ENCODE data around the gene TMEM121B. TPM values are rescaled to one million over a fixed set of nuclear protein-coding genes. Genes with fewer than 3 reads are reported as not detected.
A peak's percentile ranks its signal among the peaks of the same experiment; 100 is the strongest.
"Not testable (repeated sequence)": the region's sequence is repeated elsewhere in the genome, so short reads cannot be mapped to it uniquely, and the experiment has no call there.

Gene TMEM121B
- total RNA-seq, 1 donor from 2014 or later = 2.6 TPM

DNA sequence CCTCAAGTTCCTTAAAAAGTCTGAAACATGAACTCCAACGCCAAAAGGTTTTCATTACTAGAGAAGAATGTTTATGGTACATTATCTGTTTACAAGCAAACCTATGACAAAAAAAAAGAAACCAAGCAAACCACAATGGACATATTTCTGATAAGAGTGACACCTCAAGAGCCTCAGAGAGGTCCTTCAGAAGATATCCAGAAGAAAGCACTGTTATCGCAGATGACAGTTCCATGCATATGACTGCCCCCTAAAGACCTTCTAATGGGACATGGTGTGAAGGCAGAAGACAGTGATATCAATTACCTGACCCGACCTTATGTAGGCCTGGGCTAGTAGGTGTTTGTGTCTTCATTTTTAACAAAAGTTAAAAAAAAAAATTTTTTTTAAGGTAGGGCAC, 34.8 kb upstream of the TMEM121B start:
- H3K27me3 ChIP-seq (ENCODE audit: control insufficient read depth in 3 of 3, insufficient read depth in 3 of 3, low read length in 3 of 3) = no peaks in the 10 kb centered on the region
- H3K27ac ChIP-seq (ENCODE audit: low read depth, low read length) = no peak overlapping the region
- H3K9me3 ChIP-seq (ENCODE audit: control insufficient read depth in 3 of 3, low read length in 3 of 3) = no peaks in the 10 kb centered on the region
- no peaks in the 10 kb centered on the region for H3K36me3 ChIP-seq (ENCODE audit: control insufficient read depth in 3 of 3, insufficient read depth in 3 of 3, low read length in 3 of 3)
- no peak overlapping the region for H3K9ac ChIP-seq (ENCODE audit: low read depth in 1 of 3, low read length in 3 of 3)
- H3K4me1 ChIP-seq (ENCODE audit: control insufficient read depth in 3 of 3, insufficient read depth in 3 of 3, low read length in 3 of 3) = peaks cover 30 to 44% (median 38%) of the 10 kb centered on the region in 3 donors
- no peak overlapping the region for H3K4me3 ChIP-seq (ENCODE audit: low read length in 3 of 3)

DNA sequence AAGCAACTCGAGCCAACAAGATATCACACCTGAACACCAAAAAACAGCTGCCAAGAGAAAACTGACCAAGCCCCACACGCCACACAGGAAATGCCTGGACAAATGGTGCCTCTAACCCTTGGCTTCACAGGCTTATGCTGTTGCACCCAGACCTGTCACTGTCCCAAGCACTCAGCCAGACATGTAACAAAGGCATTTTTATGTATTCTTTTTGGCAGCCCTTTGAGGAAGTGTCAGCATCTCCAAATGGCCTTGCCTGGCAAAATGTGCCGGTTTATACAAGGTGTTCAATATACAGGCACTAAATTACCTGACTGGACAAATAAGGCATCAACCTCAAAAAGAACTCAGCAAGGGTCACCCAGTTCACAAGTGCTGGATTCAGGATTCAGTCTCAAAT, 31.8 kb upstream of the TMEM121B start:
- Histone ChIP-seq H3K9me3 (ENCODE audit: control insufficient read depth in 3 of 3, low read length in 3 of 3) (no peaks in the 10 kb centered on the region), H3K4me1 (ENCODE audit: control insufficient read depth in 3 of 3, insufficient read depth in 3 of 3, low read length in 3 of 3) (peaks cover 17 to 29% (median 28%) of the 10 kb centered on the region in 3 donors)

DNA sequence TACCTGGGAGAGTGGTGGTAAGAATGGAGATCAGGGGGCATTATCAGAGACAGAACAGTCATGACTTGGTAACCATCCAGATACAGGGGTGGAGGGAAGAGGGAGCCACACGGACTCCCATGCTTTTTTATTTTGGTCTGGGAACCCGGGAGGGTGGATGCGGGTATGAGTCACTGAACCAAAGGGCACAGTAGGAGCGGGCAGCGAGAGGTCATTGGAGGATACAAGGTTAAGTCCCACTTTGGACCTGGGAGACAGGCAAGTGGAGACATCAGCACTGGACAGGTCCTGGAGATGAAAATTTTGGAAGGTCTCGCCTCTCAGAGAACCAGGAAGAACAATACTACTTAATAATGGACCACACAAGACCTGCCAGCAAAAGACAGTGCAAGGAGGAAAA, 31.2 kb upstream of the TMEM121B start:
- Histone ChIP-seq H3K27ac (ENCODE audit: low read depth, low read length) (no peak overlapping the region), H3K27me3 (ENCODE audit: control insufficient read depth in 3 of 3, insufficient read depth in 3 of 3, low read length in 3 of 3) (no peaks in the 10 kb centered on the region), H3K9me3 (ENCODE audit: control insufficient read depth in 3 of 3, low read length in 3 of 3) (no peaks in the 10 kb centered on the region), H3K4me3 (ENCODE audit: low read length in 3 of 3) (no peak overlapping the region), H3K36me3 (ENCODE audit: control insufficient read depth in 3 of 3, insufficient read depth in 3 of 3, low read length in 3 of 3) (peaks cover 12 to 17% (median 14%) of the 10 kb centered on the region in 3 donors), H3K9ac (ENCODE audit: low read depth in 1 of 3, low read length in 3 of 3) (no peak overlapping the region), H3K4me1 (ENCODE audit: control insufficient read depth in 3 of 3, insufficient read depth in 3 of 3, low read length in 3 of 3) (peaks cover 11 to 23% (median 22%) of the 10 kb centered on the region in 3 donors)

More for the DNA sequence above, 31.8 kb upstream of the TMEM121B start:
- Histone ChIP-seq H3K27me3 (ENCODE audit: control insufficient read depth in 3 of 3, insufficient read depth in 3 of 3, low read length in 3 of 3) (no peaks in the 10 kb centered on the region), H3K9ac (ENCODE audit: low read depth in 1 of 3, low read length in 3 of 3) (no peak overlapping the region), H3K27ac (ENCODE audit: low read depth, low read length) (no peak overlapping the region), H3K36me3 (ENCODE audit: control insufficient read depth in 3 of 3, insufficient read depth in 3 of 3, low read length in 3 of 3) (peaks cover 7 to 11% (median 9%) of the 10 kb centered on the region in 3 donors), H3K4me3 (ENCODE audit: low read length in 3 of 3) (no peak overlapping the region)

DNA sequence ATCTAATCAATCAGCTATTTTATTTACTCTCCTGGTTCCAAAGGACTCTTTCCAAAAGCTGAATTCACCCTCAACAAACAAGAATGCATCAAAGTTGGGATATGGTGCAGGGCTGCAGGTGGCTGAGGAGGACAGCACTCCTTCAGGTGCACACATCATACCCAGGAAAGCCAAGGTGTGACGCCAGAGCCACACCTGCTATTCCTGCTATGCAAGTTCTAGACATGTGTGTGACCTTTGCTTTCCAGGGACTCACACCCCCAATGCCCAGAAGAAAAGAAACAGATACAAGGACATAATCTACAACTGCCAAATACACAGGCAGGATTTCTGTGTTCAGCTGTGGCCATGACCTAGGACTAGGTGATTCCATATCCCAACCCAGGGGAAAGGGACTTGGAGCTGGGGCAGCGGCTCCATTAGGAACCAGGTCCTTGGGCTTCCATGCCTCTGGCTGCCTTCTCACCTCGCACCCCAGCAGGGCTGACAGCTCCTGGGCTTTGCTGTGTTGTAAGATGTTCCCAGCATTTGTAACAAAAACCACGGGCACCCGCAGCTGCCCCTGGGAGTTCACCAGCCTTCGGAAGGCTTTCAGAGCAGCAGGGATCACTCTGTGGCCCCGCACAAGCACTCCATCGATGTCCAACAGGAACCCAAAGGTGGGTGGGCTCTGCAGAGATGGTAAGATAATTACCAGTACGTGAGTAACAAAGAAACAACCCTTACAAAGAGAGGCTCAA, 28.1 kb upstream of the TMEM121B start:
- H3K36me3 ChIP-seq (ENCODE audit: control insufficient read depth in 3 of 3, insufficient read depth in 3 of 3, low read length in 3 of 3) = peaks cover 18 to 28% (median 23%) of the 10 kb centered on the region in 3 donors
- H3K4me3 ChIP-seq (ENCODE audit: low read length in 3 of 3) = no peak overlapping the region
- no peaks in the 10 kb centered on the region for H3K9me3 ChIP-seq (ENCODE audit: control insufficient read depth in 3 of 3, low read length in 3 of 3)
- peaks cover 3 to 17% (median 13%) of the 10 kb centered on the region in 3 donors for H3K4me1 ChIP-seq (ENCODE audit: control insufficient read depth in 3 of 3, insufficient read depth in 3 of 3, low read length in 3 of 3)
- no peaks in the 10 kb centered on the region for H3K27me3 ChIP-seq (ENCODE audit: control insufficient read depth in 3 of 3, insufficient read depth in 3 of 3, low read length in 3 of 3)
- H3K27ac ChIP-seq (ENCODE audit: low read depth, low read length) = no peak overlapping the region
- no peak overlapping the region for H3K9ac ChIP-seq (ENCODE audit: low read depth in 1 of 3, low read length in 3 of 3)

DNA sequence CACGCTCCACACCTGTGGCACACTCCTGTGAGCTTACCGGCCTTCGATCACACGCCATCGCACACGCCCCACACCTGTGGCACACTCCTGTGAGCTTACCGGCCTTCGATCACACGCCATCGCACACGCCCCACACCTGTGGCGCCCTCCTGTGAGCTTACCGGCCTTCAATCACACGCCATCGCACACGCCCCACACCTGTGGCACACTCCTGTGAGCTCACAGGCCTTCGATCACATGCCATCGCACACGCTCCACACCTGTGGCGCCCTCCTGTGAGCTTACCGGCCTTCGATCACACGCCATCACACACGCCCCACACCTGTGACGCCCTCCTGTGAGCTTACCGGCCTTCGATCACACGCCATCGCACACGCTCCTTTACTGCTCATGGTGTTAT, 26.3 kb upstream of the TMEM121B start:
- H3K27me3 ChIP-seq (ENCODE audit: control insufficient read depth in 3 of 3, insufficient read depth in 3 of 3, low read length in 3 of 3); H3K9ac ChIP-seq (ENCODE audit: low read depth in 1 of 3, low read length in 3 of 3); H3K4me3 ChIP-seq (ENCODE audit: low read length in 3 of 3); H3K27ac ChIP-seq (ENCODE audit: low read depth, low read length); H3K9me3 ChIP-seq (ENCODE audit: control insufficient read depth in 3 of 3, low read length in 3 of 3); H3K4me1 ChIP-seq (ENCODE audit: control insufficient read depth in 3 of 3, insufficient read depth in 3 of 3, low read length in 3 of 3): not testable (repeated sequence)
- H3K36me3 ChIP-seq (ENCODE audit: control insufficient read depth in 3 of 3, insufficient read depth in 3 of 3, low read length in 3 of 3) = peaks cover 32 to 45% (median 39%) of the 10 kb centered on the region in 3 donors

DNA sequence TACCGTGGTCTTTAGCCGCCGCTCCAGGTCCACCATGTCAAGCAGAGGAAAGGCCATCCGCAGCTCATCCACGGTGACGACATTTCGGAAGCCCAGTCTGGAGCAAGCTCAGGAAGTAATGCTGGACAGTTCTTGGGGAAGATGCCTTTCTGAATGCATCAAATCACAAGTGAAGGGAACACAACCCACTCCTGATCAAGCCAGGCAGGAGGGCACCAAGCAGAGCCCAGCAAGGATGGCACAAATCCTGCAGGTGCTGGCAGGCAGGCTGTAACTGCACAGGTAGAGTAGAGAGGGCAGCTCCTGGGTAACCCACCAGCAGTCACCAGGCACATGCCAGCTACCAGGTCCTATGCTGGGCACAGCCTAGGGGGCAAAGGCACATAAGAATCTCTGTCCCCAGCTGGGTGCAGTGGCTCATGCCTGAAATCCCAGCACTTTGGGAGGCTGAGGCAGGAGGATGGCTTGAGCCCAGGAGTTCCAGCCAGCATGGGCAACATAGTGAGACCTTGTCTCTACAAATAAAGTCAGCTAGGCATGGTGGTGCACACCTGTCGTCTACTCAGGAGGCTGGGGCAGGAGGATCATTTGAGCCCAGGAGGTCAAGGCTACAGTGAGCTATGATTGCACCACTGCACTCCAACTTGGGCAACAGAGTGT, 24.0 kb upstream of the TMEM121B start:
- Histone ChIP-seq H3K9ac (ENCODE audit: low read depth in 1 of 3, low read length in 3 of 3) (no peak overlapping the region), H3K36me3 (ENCODE audit: control insufficient read depth in 3 of 3, insufficient read depth in 3 of 3, low read length in 3 of 3) (peaks cover 35 to 56% (median 47%) of the 10 kb centered on the region in 3 donors), H3K9me3 (ENCODE audit: control insufficient read depth in 3 of 3, low read length in 3 of 3) (no peaks in the 10 kb centered on the region), H3K4me1 (ENCODE audit: control insufficient read depth in 3 of 3, insufficient read depth in 3 of 3, low read length in 3 of 3) (peaks cover 18 to 23% (median 19%) of the 10 kb centered on the region in 3 donors), H3K27me3 (ENCODE audit: control insufficient read depth in 3 of 3, insufficient read depth in 3 of 3, low read length in 3 of 3) (no peaks in the 10 kb centered on the region), H3K27ac (ENCODE audit: low read depth, low read length) (no peak overlapping the region), H3K4me3 (ENCODE audit: low read length in 3 of 3) (no peak overlapping the region)

DNA sequence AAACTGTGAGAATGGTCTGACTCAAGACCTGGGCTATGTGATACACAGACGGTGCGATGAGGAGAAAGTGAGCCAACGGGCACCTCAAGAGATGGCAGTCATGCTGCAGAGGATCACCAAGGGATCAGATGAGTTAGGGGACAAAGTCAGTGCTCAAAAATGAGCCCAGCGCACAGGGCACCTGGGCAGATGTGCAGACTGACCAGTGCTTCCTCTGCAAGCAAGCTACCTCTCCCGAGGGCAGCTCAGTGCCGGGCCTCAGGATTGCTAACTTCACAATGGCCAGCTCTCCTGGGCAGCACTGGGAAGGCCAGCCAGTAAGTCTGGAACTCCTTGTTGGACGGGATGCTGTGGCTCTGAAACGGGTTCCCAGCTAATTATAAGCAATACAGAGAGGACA, 22.7 kb upstream of the TMEM121B start:
- Histone ChIP-seq H3K4me1 (ENCODE audit: control insufficient read depth in 3 of 3, insufficient read depth in 3 of 3, low read length in 3 of 3) (peaks cover 22 to 29% (median 26%) of the 10 kb centered on the region in 3 donors), H3K4me3 (ENCODE audit: low read length in 3 of 3) (no peak overlapping the region), H3K9ac (ENCODE audit: low read depth in 1 of 3, low read length in 3 of 3) (peak overlapping the region in 1 of 3 donors; percentile 2), H3K27ac (ENCODE audit: low read depth, low read length) (no peak overlapping the region), H3K9me3 (ENCODE audit: control insufficient read depth in 3 of 3, low read length in 3 of 3) (no peaks in the 10 kb centered on the region), H3K36me3 (ENCODE audit: control insufficient read depth in 3 of 3, insufficient read depth in 3 of 3, low read length in 3 of 3) (peaks cover 29 to 49% (median 39%) of the 10 kb centered on the region in 3 donors), H3K27me3 (ENCODE audit: control insufficient read depth in 3 of 3, insufficient read depth in 3 of 3, low read length in 3 of 3) (no peaks in the 10 kb centered on the region)

DNA sequence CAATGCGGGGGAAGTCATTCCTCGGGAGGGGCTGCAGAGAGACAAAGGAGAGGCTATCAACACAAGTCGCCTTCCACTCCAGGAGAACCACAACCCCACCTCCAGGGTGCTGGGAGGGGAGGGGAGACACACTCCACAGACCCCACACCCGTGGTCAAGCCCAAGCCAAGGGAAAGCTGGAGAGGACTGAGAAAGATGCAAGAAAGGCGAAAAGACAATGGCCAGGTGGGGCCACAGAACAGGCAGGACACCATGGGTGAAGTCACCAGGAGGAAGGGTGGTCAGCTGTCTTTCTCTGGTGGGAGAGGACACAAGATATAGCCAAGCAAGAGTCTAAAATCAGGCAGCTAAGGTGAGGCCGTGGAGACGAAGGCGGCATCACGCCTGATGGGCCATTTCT, 21.9 kb upstream of the TMEM121B start:
- no peak overlapping the region for H3K4me3 ChIP-seq (ENCODE audit: low read length in 3 of 3)
- H3K27ac ChIP-seq (ENCODE audit: low read depth, low read length) = no peak overlapping the region
- peaks cover 22 to 31% (median 28%) of the 10 kb centered on the region in 3 donors for H3K4me1 ChIP-seq (ENCODE audit: control insufficient read depth in 3 of 3, insufficient read depth in 3 of 3, low read length in 3 of 3)
- H3K27me3 ChIP-seq (ENCODE audit: control insufficient read depth in 3 of 3, insufficient read depth in 3 of 3, low read length in 3 of 3) = no peaks in the 10 kb centered on the region
- H3K9ac ChIP-seq (ENCODE audit: low read depth in 1 of 3, low read length in 3 of 3) = no peak overlapping the region
- peaks cover 35 to 51% (median 43%) of the 10 kb centered on the region in 3 donors for H3K36me3 ChIP-seq (ENCODE audit: control insufficient read depth in 3 of 3, insufficient read depth in 3 of 3, low read length in 3 of 3)
- no peaks in the 10 kb centered on the region for H3K9me3 ChIP-seq (ENCODE audit: control insufficient read depth in 3 of 3, low read length in 3 of 3)

DNA sequence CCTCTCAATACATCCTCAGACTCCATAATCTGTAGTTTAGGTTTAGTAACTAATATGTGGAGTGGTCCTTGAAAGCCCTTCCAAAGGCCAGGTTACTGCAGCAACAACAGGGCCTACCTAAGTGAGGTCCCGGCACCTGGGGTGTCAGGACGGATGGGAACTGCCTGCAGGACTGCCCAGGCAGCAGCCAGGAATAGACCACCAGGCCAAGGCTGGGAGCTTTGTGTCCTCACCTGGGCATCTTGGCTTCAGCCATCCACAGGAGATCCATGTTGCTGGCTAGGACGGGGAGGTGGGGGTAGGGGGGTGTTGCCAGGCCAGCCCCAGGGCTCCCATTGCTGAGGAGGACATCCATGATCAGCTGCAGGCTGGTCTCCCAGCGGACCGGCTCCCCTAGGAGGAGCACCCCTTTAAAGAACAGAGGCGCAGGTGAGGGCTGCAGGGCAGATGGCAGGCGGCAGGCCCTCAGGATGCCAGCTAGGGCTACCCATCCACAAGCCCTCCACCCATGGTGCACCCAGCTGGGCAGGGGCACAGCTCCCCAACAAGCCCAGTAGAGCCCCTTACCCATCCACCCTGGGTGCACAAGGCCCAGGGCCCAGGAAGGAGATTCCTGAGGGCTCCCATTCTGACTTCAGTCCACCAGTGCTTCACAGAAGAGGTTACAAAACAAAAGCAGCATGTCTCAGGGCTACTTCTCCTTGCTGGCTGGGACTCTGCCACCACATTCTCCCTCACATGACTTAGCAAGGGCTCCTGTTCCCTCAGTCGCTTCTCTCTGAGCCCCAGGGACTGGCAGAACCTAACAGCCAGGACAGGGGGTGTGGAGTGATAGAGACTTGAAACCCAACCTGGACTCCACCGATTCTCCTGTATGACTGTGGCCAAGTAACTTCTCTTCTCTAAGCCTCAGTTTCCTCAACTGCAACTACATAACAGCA, 19.9 kb upstream of the TMEM121B start:
- H3K36me3 ChIP-seq (ENCODE audit: control insufficient read depth in 3 of 3, insufficient read depth in 3 of 3, low read length in 3 of 3) = peaks cover 36 to 48% (median 46%) of the 10 kb centered on the region in 3 donors
- H3K27ac ChIP-seq (ENCODE audit: low read depth, low read length) = peak overlapping the region; percentile 7
- peak overlapping the region in 2 of 3 donors; percentile 0 to 20 for H3K9ac ChIP-seq (ENCODE audit: low read depth in 1 of 3, low read length in 3 of 3)
- H3K9me3 ChIP-seq (ENCODE audit: control insufficient read depth in 3 of 3, low read length in 3 of 3) = no peaks in the 10 kb centered on the region
- no peak overlapping the region for H3K4me3 ChIP-seq (ENCODE audit: low read length in 3 of 3)
- peaks cover 26 to 41% (median 31%) of the 10 kb centered on the region in 3 donors for H3K4me1 ChIP-seq (ENCODE audit: control insufficient read depth in 3 of 3, insufficient read depth in 3 of 3, low read length in 3 of 3)
- no peaks in the 10 kb centered on the region for H3K27me3 ChIP-seq (ENCODE audit: control insufficient read depth in 3 of 3, insufficient read depth in 3 of 3, low read length in 3 of 3)
